ENCODE results near the gene ZFAND3. TPM values are rescaled to one million over a fixed set of nuclear protein-coding genes. Genes with fewer than 3 reads are reported as not detected.

The ZFAND3 gene
- total and polyA plus RNA-seq, 2 experiments from 2014 or later = 16.9 to 28.2 TPM

DNA sequence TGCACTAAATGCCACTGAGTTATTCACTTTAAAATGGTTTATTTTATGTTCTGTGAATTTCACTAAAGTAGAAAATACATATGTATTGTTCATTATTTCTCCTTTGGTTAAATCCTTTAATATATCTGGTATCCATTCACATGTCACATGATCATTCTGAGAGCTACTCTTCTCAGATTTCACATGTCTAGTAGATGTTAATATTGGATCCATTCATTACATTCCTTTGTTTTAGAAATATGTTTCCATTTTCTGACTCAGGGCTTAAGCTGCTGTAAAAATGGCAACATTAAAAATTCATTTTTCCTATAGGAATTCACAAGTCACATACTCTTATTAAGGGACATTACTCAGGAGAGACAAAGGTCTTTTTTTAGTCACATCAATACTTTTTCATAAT, 205.4 kb downstream of the ZFAND3 start:
- H3K36me3 ChIP-seq (ENCODE audit: insufficient read depth) = no peaks in the 10 kb centered on the region
- H3K27me3 ChIP-seq (ENCODE audit: insufficient read depth) = no peaks in the 10 kb centered on the region
- ATAC-seq (no peak), DNase-seq (ENCODE audit: low spot score) (no peak)
- H3K27ac ChIP-seq (ENCODE audit: low read depth) = no peak overlapping the region
- no peak overlapping the region for H3K27ac Mint-ChIP-seq
- peaks cover 14% of the 10 kb centered on the region; the same call in 2 of the 3 replicates for H3K36me3 Mint-ChIP-seq (ENCODE audit: low read depth)
- no peak for TF ChIP-seq ZNF331 (CRISPR knock-in tag; IDR thresholded peaks at IDR 0.05; ENCODE audit: low read depth)
- H3K27me3 Mint-ChIP-seq (ENCODE audit: insufficient read depth, low read depth, poor library complexity) = peaks cover 2% of the 10 kb centered on the region
- no peak overlapping the region for H2AFZ ChIP-seq
- H3K9me3 Mint-ChIP-seq = peaks cover 14% of the 10 kb centered on the region
- H3F3A ChIP-seq (replicated peaks; ENCODE audit: low read depth) = no peaks in the 10 kb centered on the region
- no peaks in the 10 kb centered on the region for H3K9me2 ChIP-seq (ENCODE audit: insufficient read depth)
- H3K4me2 ChIP-seq = no peak overlapping the region
- no peaks in the 10 kb centered on the region; the same call in 1 of the 2 replicates for H3K4me1 ChIP-seq (ENCODE audit: insufficient read depth)
- H3K79me2 ChIP-seq (replicated peaks; ENCODE audit: insufficient read depth) = peaks cover 32% of the 10 kb centered on the region
- H3K4me3 Mint-ChIP-seq = no peak overlapping the region
- 0 out of 2 replicates have a peak, but pooled peaks cover 5% of the 10 kb centered on the region for H4K20me1 ChIP-seq (replicated peaks; ENCODE audit: insufficient read depth)
- peaks cover 23% of the 10 kb centered on the region for H3K4me1 Mint-ChIP-seq
- no peak overlapping the region for H3K4me3 ChIP-seq

- Mint-ChIP-seq H3K4me1 (peaks cover 25% of the 10 kb centered on the region), H3K27ac (no peak overlapping the region), H3K36me3 (ENCODE audit: low read depth) (peaks cover 14% of the 10 kb centered on the region; the same call in 2 of the 3 replicates), H3K9me3 (peaks cover 14% of the 10 kb centered on the region), H3K4me3 (no peak overlapping the region), H3K27me3 (ENCODE audit: insufficient read depth, low read depth, poor library complexity) (peaks cover 2% of the 10 kb centered on the region)
- Histone ChIP-seq H3K27me3 (ENCODE audit: insufficient read depth) (no peaks in the 10 kb centered on the region), H3K9me2 (ENCODE audit: insufficient read depth) (no peaks in the 10 kb centered on the region), H2AFZ (no peak overlapping the region), H3K27ac (ENCODE audit: low read depth) (no peak overlapping the region), H3K79me2 (replicated peaks; ENCODE audit: insufficient read depth) (peaks cover 30% of the 10 kb centered on the region), H3K36me3 (ENCODE audit: insufficient read depth) (no peaks in the 10 kb centered on the region), H3K4me2 (no peak overlapping the region), H3K4me1 (ENCODE audit: insufficient read depth) (no peaks in the 10 kb centered on the region; the same call in 1 of the 2 replicates), H3F3A (replicated peaks; ENCODE audit: low read depth) (no peaks in the 10 kb centered on the region), H4K20me1 (replicated peaks; ENCODE audit: insufficient read depth) (0 out of 2 replicates have a peak, but pooled peaks cover 5% of the 10 kb centered on the region), H3K4me3 (no peak overlapping the region)
- ATAC-seq (no peak), DNase-seq (ENCODE audit: low spot score) (no peak)
- TF ChIP-seq EZH2phosphoT487 (IDR thresholded peaks at IDR 0.05; ENCODE audit: unreplicated experiment) = no peak
- TF ChIP-seq ZNF331 (CRISPR knock-in tag; IDR thresholded peaks at IDR 0.05; ENCODE audit: low read depth) = no peak
- TF ChIP-seq, protein P1, sequence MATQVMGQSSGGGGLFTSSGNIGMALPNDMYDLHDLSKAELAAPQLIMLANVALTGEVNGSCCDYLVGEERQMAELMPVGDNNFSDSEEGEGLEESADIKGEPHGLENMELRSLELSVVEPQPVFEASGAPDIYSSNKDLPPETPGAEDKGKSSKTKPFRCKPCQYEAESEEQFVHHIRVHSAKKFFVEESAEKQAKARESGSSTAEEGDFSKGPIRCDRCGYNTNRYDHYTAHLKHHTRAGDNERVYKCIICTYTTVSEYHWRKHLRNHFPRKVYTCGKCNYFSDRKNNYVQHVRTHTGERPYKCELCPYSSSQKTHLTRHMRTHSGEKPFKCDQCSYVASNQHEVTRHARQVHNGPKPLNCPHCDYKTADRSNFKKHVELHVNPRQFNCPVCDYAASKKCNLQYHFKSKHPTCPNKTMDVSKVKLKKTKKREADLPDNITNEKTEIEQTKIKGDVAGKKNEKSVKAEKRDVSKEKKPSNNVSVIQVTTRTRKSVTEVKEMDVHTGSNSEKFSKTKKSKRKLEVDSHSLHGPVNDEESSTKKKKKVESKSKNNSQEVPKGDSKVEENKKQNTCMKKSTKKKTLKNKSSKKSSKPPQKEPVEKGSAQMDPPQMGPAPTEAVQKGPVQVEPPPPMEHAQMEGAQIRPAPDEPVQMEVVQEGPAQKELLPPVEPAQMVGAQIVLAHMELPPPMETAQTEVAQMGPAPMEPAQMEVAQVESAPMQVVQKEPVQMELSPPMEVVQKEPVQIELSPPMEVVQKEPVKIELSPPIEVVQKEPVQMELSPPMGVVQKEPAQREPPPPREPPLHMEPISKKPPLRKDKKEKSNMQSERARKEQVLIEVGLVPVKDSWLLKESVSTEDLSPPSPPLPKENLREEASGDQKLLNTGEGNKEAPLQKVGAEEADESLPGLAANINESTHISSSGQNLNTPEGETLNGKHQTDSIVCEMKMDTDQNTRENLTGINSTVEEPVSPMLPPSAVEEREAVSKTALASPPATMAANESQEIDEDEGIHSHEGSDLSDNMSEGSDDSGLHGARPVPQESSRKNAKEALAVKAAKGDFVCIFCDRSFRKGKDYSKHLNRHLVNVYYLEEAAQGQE (IDR thresholded peaks at IDR 0.05; ENCODE audit: unreplicated experiment) = no peak
- TF ChIP-seq EZH2 (IDR thresholded peaks at IDR 0.05; ENCODE audit: low read depth, unreplicated experiment) = no peak
- TF ChIP-seq CREB1 (CRISPR knock-in tag; IDR thresholded peaks at IDR 0.05; ENCODE audit: low read depth) = no peak
- no peak for TF ChIP-seq NANOG (IDR thresholded peaks at IDR 0.05; ENCODE audit: borderline replicate concordance)
- TF ChIP-seq ZNF462 (CRISPR knock-in tag; IDR thresholded peaks at IDR 0.05) = no peak
- TF ChIP-seq CTCF (conservative IDR thresholded peaks at IDR 0.05; ENCODE audit: low read depth in 2 of 2) = no peak
- TF ChIP-seq JUNB (IDR thresholded peaks at IDR 0.05; ENCODE audit: unreplicated experiment) = no peak
Measured at GRCh38 chr6:38025451-38025850, 205.9 kb downstream of the ZFAND3 start.

Measured in GM23338 (cell line).